Loucy (cell line): ENCODE data around the gene IGSF3.

Experiments
- H2AFZ ChIP-seq: fragments of 200-600 bp; sonication (generic); 2 replicates; pipeline ENCODE4 v1.6.0; 2016; ENCODE audit warnings: antibody characterized with exemption, mild to moderate bottlenecking, low read length, moderate library complexity
- H3F3A ChIP-seq: fragments of 200-600 bp; 2 replicates; pipeline ENCODE4 v1.6.0; 2016; ENCODE audit warnings: antibody characterized with exemption, low read depth, mild to moderate bottlenecking
- H3K27me3 ChIP-seq: fragments of 200-600 bp; sonication (generic); 2 replicates; pipeline ENCODE4 v1.6.1; 2014; ENCODE audit warnings: low read length, mild to moderate bottlenecking; ENCODE audit not compliant: insufficient read depth, poor library complexity, severe bottlenecking
- H3K36me3 ChIP-seq: fragments of 200-600 bp; sonication (generic); 2 replicates; pipeline ENCODE4 v1.6.1; 2016; ENCODE audit warnings: low read length; ENCODE audit not compliant: insufficient read depth
- H3K4me1 ChIP-seq: fragments of 200-600 bp; sonication (generic); 2 replicates; pipeline ENCODE4 v1.5.1; 2014; ENCODE audit warnings: low read length, mild to moderate bottlenecking; ENCODE audit not compliant: insufficient read depth, poor library complexity, severe bottlenecking
- H3K4me2 ChIP-seq: fragments of 200-600 bp; sonication (generic); 2 replicates; pipeline ENCODE4 v1.6.0; 2014; ENCODE audit warnings: antibody characterized with exemption, low read length, low read depth, mild to moderate bottlenecking; ENCODE audit not compliant: poor library complexity, severe bottlenecking
- H3K4me3 ChIP-seq: fragments of 200-600 bp; sonication (generic); 2 replicates; pipeline ENCODE4 v1.5.1; 2014; ENCODE audit warnings: low read length, mild to moderate bottlenecking, mixed read lengths; ENCODE audit not compliant: poor library complexity, severe bottlenecking
- H3K79me2 ChIP-seq: fragments of 200-600 bp; sonication (generic); 2 replicates; pipeline ENCODE4 v1.6.1; 2014; ENCODE audit warnings: low read length; ENCODE audit not compliant: insufficient read depth
- H3K9ac ChIP-seq: fragments of 200-600 bp; sonication (generic); 2 replicates; pipeline ENCODE4 v1.6.0; 2014; ENCODE audit warnings: mild to moderate bottlenecking, low read depth, low read length, moderate library complexity; ENCODE audit not compliant: poor library complexity, severe bottlenecking
- H3K9me2 ChIP-seq: fragments of 200-600 bp; sonication (generic); replicated peaks from 2 replicates; pipeline ENCODE4 v1.6.1; 2016; ENCODE audit warnings: low read depth, low read length, mixed read lengths
- H3K9me3 ChIP-seq: fragments of 200-600 bp; sonication (generic); 2 replicates; pipeline ENCODE4 v1.6.1; 2014; ENCODE audit warnings: mild to moderate bottlenecking, antibody characterized with exemption, low read length, low read depth; ENCODE audit not compliant: insufficient read depth
- H4K20me1 ChIP-seq: fragments of 200-600 bp; sonication (generic); 2 replicates; pipeline ENCODE4 v1.6.0; 2014; ENCODE audit warnings: antibody characterized with exemption, low read length, mild to moderate bottlenecking; ENCODE audit not compliant: insufficient read depth, poor library complexity, severe bottlenecking
- CTCF ChIP-seq: fragments of 200-600 bp; sonication (generic); conservative IDR thresholded peaks from 2 replicates; pipeline ENCODE4 v1.5.1; 2014; ENCODE audit warnings: mild to moderate bottlenecking, antibody characterized with exemption, low read length
- EZH2phosphoT487 ChIP-seq: fragments of 200-600 bp; IDR thresholded peaks from 2 replicates; pipeline ENCODE4 v1.6.1; 2018; ENCODE audit warnings: antibody characterized with exemption, mild to moderate bottlenecking, moderate library complexity, borderline replicate concordance

Gene IGSF3

GRCh38 chr1:116713474-116713873 lies 45.9 kb upstream of the IGSF3 start:
- H3K27me3 ChIP-seq: no peaks in the 10 kb centered on the region
- TF ChIP-seq CTCF: no peak
- no peak for TF ChIP-seq EZH2phosphoT487
- peak overlapping the region; percentile 22; the same call in 1 of the 2 replicates for H2AFZ ChIP-seq
- H3K79me2 ChIP-seq: no peaks in the 10 kb centered on the region
- no peaks in the 10 kb centered on the region for H3K9me3 ChIP-seq
- peaks cover 22% of the 10 kb centered on the region for H3K4me1 ChIP-seq
- no peak overlapping the region for H3K4me2 ChIP-seq
- H3K4me3 ChIP-seq: no peak overlapping the region
- no peaks in the 10 kb centered on the region for H3F3A ChIP-seq
- H3K9me2 ChIP-seq: no peaks in the 10 kb centered on the region
- H3K36me3 ChIP-seq: no peaks in the 10 kb centered on the region
- H3K9ac ChIP-seq: peak overlapping the region; percentile 19
- H4K20me1 ChIP-seq: no peaks in the 10 kb centered on the region

GRCh38 chr1:116712510-116712909 lies 45.0 kb upstream of the IGSF3 start:
- Histone ChIP-seq H3K9me3 (no peaks in the 10 kb centered on the region), H3K27me3 (no peaks in the 10 kb centered on the region), H3K9ac (peak overlapping the region; percentile 48), H2AFZ (peak overlapping the region; percentile 22; the same call in 1 of the 2 replicates), H3F3A (no peaks in the 10 kb centered on the region), H4K20me1 (no peaks in the 10 kb centered on the region), H3K4me1 (peaks cover 22% of the 10 kb centered on the region), H3K36me3 (no peaks in the 10 kb centered on the region), H3K9me2 (no peaks in the 10 kb centered on the region), H3K4me3 (no peak overlapping the region), H3K79me2 (no peaks in the 10 kb centered on the region), H3K4me2 (peak overlapping the region; percentile 54)
- TF ChIP-seq EZH2phosphoT487: no peak
- no peak for TF ChIP-seq CTCF

GRCh38 chr1:116711263-116711840 lies 43.8 kb upstream of the IGSF3 start:
- H3F3A ChIP-seq: no peaks in the 10 kb centered on the region
- H3K9me2 ChIP-seq: no peaks in the 10 kb centered on the region
- peaks cover 21% of the 10 kb centered on the region for H3K4me1 ChIP-seq
- H3K36me3 ChIP-seq: no peaks in the 10 kb centered on the region
- no peaks in the 10 kb centered on the region for H3K9me3 ChIP-seq
- H3K9ac ChIP-seq: peak overlapping the region; percentile 48
- no peaks in the 10 kb centered on the region for H3K27me3 ChIP-seq
- H2AFZ ChIP-seq: peak overlapping the region; percentile 85
- H3K4me3 ChIP-seq: peak overlapping the region; percentile 43
- H3K4me2 ChIP-seq: peak overlapping the region; percentile 73
- no peaks in the 10 kb centered on the region for H3K79me2 ChIP-seq
- TF ChIP-seq EZH2phosphoT487: no peak
- no peaks in the 10 kb centered on the region for H4K20me1 ChIP-seq
